Loucy (cell line): ENCODE measurements around the gene SMOC1.

Experiments
- H2AFZ ChIP-seq: fragments of 200-600 bp; sonication (generic); 2 replicates; pipeline ENCODE4 v1.6.0; 2016; ENCODE audit warnings: antibody characterized with exemption, mild to moderate bottlenecking, low read length, moderate library complexity
- H3F3A ChIP-seq: fragments of 200-600 bp; 2 replicates; pipeline ENCODE4 v1.6.0; 2016; ENCODE audit warnings: antibody characterized with exemption, low read depth, mild to moderate bottlenecking
- H3K27me3 ChIP-seq: fragments of 200-600 bp; sonication (generic); 2 replicates; pipeline ENCODE4 v1.6.1; 2014; ENCODE audit warnings: low read length, mild to moderate bottlenecking; ENCODE audit not compliant: insufficient read depth, poor library complexity, severe bottlenecking
- H3K36me3 ChIP-seq: fragments of 200-600 bp; sonication (generic); 2 replicates; pipeline ENCODE4 v1.6.1; 2016; ENCODE audit warnings: low read length; ENCODE audit not compliant: insufficient read depth
- H3K4me1 ChIP-seq: fragments of 200-600 bp; sonication (generic); 2 replicates; pipeline ENCODE4 v1.5.1; 2014; ENCODE audit warnings: low read length, mild to moderate bottlenecking; ENCODE audit not compliant: insufficient read depth, poor library complexity, severe bottlenecking
- H3K4me2 ChIP-seq: fragments of 200-600 bp; sonication (generic); 2 replicates; pipeline ENCODE4 v1.6.0; 2014; ENCODE audit warnings: antibody characterized with exemption, low read length, low read depth, mild to moderate bottlenecking; ENCODE audit not compliant: poor library complexity, severe bottlenecking
- H3K4me3 ChIP-seq: fragments of 200-600 bp; sonication (generic); 2 replicates; pipeline ENCODE4 v1.5.1; 2014; ENCODE audit warnings: low read length, mild to moderate bottlenecking, mixed read lengths; ENCODE audit not compliant: poor library complexity, severe bottlenecking
- H3K79me2 ChIP-seq: fragments of 200-600 bp; sonication (generic); 2 replicates; pipeline ENCODE4 v1.6.1; 2014; ENCODE audit warnings: low read length; ENCODE audit not compliant: insufficient read depth
- H3K9ac ChIP-seq: fragments of 200-600 bp; sonication (generic); 2 replicates; pipeline ENCODE4 v1.6.0; 2014; ENCODE audit warnings: mild to moderate bottlenecking, low read depth, low read length, moderate library complexity; ENCODE audit not compliant: poor library complexity, severe bottlenecking
- H3K9me2 ChIP-seq: fragments of 200-600 bp; sonication (generic); replicated peaks from 2 replicates; pipeline ENCODE4 v1.6.1; 2016; ENCODE audit warnings: low read depth, low read length, mixed read lengths
- H3K9me3 ChIP-seq: fragments of 200-600 bp; sonication (generic); 2 replicates; pipeline ENCODE4 v1.6.1; 2014; ENCODE audit warnings: mild to moderate bottlenecking, antibody characterized with exemption, low read length, low read depth; ENCODE audit not compliant: insufficient read depth
- H4K20me1 ChIP-seq: fragments of 200-600 bp; sonication (generic); 2 replicates; pipeline ENCODE4 v1.6.0; 2014; ENCODE audit warnings: antibody characterized with exemption, low read length, mild to moderate bottlenecking; ENCODE audit not compliant: insufficient read depth, poor library complexity, severe bottlenecking
- CTCF ChIP-seq: fragments of 200-600 bp; sonication (generic); conservative IDR thresholded peaks from 2 replicates; pipeline ENCODE4 v1.5.1; 2014; ENCODE audit warnings: mild to moderate bottlenecking, antibody characterized with exemption, low read length
- EZH2phosphoT487 ChIP-seq: fragments of 200-600 bp; IDR thresholded peaks from 2 replicates; pipeline ENCODE4 v1.6.1; 2018; ENCODE audit warnings: antibody characterized with exemption, mild to moderate bottlenecking, moderate library complexity, borderline replicate concordance

The SMOC1 gene

GRCh38 chr14:69951935-69952334 lies 72.7 kb downstream of the SMOC1 start:
- H3K4me2 ChIP-seq = no peak overlapping the region
- H3K36me3 ChIP-seq = no peaks in the 10 kb centered on the region
- H3K9me2 ChIP-seq = no peaks in the 10 kb centered on the region
- H3K27me3 ChIP-seq = no peaks in the 10 kb centered on the region
- TF ChIP-seq CTCF (no peak), EZH2phosphoT487 (no peak)
- no peak overlapping the region for H3K4me3 ChIP-seq
- H3K9ac ChIP-seq = no peak overlapping the region
- no peaks in the 10 kb centered on the region for H4K20me1 ChIP-seq
- no peaks in the 10 kb centered on the region for H3K9me3 ChIP-seq
- H2AFZ ChIP-seq = no peak overlapping the region
- H3F3A ChIP-seq = no peaks in the 10 kb centered on the region
- H3K4me1 ChIP-seq = no peaks in the 10 kb centered on the region
- H3K79me2 ChIP-seq = no peaks in the 10 kb centered on the region

GRCh38 chr14:69953266-69953915 lies 74.2 kb downstream of the SMOC1 start:
- Histone ChIP-seq H2AFZ (no peak overlapping the region), H3K4me3 (no peak overlapping the region), H3F3A (no peaks in the 10 kb centered on the region), H3K79me2 (no peaks in the 10 kb centered on the region), H3K36me3 (no peaks in the 10 kb centered on the region), H3K9ac (no peak overlapping the region), H3K9me2 (no peaks in the 10 kb centered on the region), H3K4me1 (no peaks in the 10 kb centered on the region), H4K20me1 (no peaks in the 10 kb centered on the region), H3K4me2 (no peak overlapping the region), H3K9me3 (no peaks in the 10 kb centered on the region), H3K27me3 (no peaks in the 10 kb centered on the region)
- TF ChIP-seq CTCF (no peak), EZH2phosphoT487 (no peak)

- Histone ChIP-seq H3K9ac (no peak overlapping the region), H3K36me3 (no peaks in the 10 kb centered on the region), H2AFZ (no peak overlapping the region), H3K4me2 (no peak overlapping the region), H3K79me2 (no peaks in the 10 kb centered on the region), H3K27me3 (no peaks in the 10 kb centered on the region), H3F3A (no peaks in the 10 kb centered on the region), H3K4me3 (no peak overlapping the region), H4K20me1 (no peaks in the 10 kb centered on the region), H3K4me1 (no peaks in the 10 kb centered on the region), H3K9me2 (no peaks in the 10 kb centered on the region), H3K9me3 (no peaks in the 10 kb centered on the region)
- TF ChIP-seq EZH2phosphoT487 (no peak), CTCF (no peak)
Measured at GRCh38 chr14:69955855-69956845, 76.9 kb downstream of the SMOC1 start.
